GM18861 (cell line): ENCODE data around the gene ARF1.

Experiments
- ATAC-seq: cut with Tn5 transposase; IDR thresholded peaks from one replicate; pipeline ENCODE4 v1.9.1; 2021; ENCODE audit not compliant: unreplicated experiment

The ARF1 gene

GRCh38 chr1:228084797-228085196 is 2.3 kb downstream of the ARF1 start:
- ATAC-seq: no peak

GRCh38 chr1:228085287-228085951 is 2.9 kb downstream of the ARF1 start:
- ATAC-seq: no peak

- no peak for ATAC-seq
Observed at GRCh38 chr1:228087771-228088251, 5.3 kb downstream of the ARF1 start.

GRCh38 chr1:228088586-228089498 is 6.3 kb downstream of the ARF1 start:
- no peak for ATAC-seq

GRCh38 chr1:228089519-228090380 is 7.2 kb downstream of the ARF1 start:
- no peak for ATAC-seq

- peak; percentile 37 for ATAC-seq
Observed at GRCh38 chr1:228090613-228091081, 8.1 kb downstream of the ARF1 start.

- ATAC-seq: no peak
Observed at GRCh38 chr1:228091084-228091483, 8.6 kb downstream of the ARF1 start.

GRCh38 chr1:228092342-228093049 is 10.0 kb downstream of the ARF1 start:
- no peak for ATAC-seq

- no peak for ATAC-seq
Observed at GRCh38 chr1:228093050-228093906, 10.8 kb downstream of the ARF1 start.

GRCh38 chr1:228094432-228095016 is 12.0 kb downstream of the ARF1 start:
- ATAC-seq: no peak

GRCh38 chr1:228095161-228095560 is 12.7 kb downstream of the ARF1 start:
- ATAC-seq: no peak

- no peak for ATAC-seq
Observed at GRCh38 chr1:228095938-228096337, 13.4 kb downstream of the ARF1 start.

GRCh38 chr1:228096416-228097332 is 14.2 kb downstream of the ARF1 start:
- no peak for ATAC-seq

- ATAC-seq: no peak
Observed at GRCh38 chr1:228097333-228098081, 15.0 kb downstream of the ARF1 start.

GRCh38 chr1:228098323-228098931 is 15.9 kb downstream of the ARF1 start:
- ATAC-seq: no peak

GRCh38 chr1:228099331-228099732 is 16.8 kb downstream of the ARF1 start:
- no peak for ATAC-seq
